HG02981 (cell line): Measurements from ENCODE around the gene GPBP1L1.
A peak's percentile ranks its signal among the peaks of the same experiment; 100 is the strongest.
"Not testable (repeated sequence)": the region's sequence is repeated elsewhere in the genome, so short reads cannot be mapped to it uniquely, and the experiment has no call there.

Source experiments
- ATAC-seq: cut with Tn5 transposase; IDR thresholded peaks from one replicate; pipeline ENCODE4 v1.9.1; 2021; ENCODE audit warnings: mild to moderate bottlenecking, moderate library complexity; ENCODE audit not compliant: unreplicated experiment

GPBP1L1 gene

DNA sequence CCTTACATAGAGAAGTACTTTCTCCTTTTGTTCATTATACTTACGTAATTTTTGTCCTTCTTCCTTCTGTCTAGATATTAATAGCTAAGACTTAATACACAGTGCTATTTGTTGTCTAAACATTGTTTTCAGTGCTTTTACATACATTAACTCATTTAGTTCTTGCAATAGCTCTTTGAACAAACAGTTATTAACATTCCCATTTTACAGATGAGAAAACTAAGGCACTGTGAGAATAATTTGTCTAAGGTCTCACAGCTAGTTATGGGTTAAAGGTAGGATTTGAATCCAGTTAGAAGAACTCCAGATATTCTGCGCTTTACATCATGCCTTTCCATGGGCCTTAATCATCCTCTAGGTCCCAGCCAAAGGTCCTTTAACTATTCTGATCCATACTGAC lies 82.1 kb downstream of the GPBP1L1 start:
- ATAC-seq = no peak

DNA sequence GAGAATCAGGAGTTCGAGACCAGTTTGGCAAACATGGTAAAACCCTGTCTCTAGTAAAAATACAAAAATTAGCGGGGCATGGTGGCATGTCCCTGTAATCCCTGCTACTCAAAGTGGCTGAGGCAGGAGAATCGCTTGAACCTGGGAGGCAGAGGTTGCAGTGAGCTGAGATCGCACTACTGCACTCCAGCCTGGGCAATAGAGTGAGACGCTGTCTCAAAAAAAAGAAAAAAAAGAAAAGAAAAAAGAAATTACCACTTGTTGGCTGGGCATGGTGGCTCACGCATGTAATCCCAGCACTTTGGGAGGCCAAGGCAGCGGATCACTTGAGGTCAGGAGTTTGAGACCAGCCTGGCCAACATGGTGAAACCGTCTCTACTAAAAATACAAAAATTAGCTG lies 89.6 kb downstream of the GPBP1L1 start:
- ATAC-seq = not testable (repeated sequence)

DNA sequence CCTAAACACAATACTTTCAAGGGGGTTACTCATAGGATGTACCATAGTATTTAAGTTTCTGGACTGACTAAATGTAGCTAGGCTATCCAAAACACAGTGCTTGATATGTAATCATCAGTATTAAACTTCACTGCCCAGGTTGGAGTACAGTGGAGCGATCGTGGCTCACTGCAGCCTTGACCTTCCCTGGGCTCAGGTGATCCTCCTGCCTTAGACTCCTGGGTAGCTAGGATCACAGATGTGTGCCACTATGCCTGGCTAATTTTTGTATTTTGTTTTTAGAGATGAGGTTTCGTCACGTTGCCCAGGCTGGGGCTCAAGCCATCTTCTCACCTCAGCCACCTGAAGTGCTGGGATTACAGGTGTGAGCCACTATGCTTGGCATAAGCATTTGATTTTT lies 91.9 kb downstream of the GPBP1L1 start:
- no peak for ATAC-seq

DNA sequence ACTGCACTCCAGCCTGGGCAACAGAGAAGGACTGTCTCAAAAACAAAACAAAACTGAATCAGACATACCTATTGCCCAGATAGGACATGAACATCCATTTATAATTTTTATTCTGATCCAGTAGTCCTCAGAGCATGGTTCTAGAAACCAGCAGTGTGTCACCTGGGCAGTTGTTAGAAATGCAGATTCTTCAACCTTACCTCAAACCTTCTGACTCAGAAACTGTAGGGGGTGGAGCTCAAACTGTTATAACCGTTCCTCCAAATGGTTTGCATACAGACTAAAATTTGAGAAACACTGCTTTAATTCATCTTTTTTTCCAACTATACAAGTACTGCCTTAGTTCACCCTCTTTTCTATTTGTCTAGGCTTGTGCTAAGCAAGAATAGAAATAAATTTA lies 96.5 kb downstream of the GPBP1L1 start:
- no peak for ATAC-seq

DNA sequence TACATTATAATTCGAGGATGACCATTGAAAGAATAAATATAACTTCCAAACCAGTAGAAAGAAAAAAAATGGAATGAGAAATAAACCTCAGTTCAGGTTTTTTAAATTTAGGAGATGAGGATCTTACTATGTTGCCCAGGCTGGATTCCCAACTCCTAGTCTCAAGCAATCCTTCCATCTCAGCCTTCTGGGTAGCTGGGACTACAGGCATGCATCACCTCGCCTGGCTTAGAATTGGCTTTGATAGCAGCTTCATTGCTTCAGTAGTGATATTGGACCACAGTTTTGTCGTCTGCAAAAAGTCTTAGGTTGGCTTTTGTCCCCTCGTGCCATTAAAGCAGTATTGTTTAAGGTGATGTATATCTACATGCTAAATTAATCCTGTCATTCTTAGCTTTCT lies 99.6 kb downstream of the GPBP1L1 start:
- no peak for ATAC-seq

DNA sequence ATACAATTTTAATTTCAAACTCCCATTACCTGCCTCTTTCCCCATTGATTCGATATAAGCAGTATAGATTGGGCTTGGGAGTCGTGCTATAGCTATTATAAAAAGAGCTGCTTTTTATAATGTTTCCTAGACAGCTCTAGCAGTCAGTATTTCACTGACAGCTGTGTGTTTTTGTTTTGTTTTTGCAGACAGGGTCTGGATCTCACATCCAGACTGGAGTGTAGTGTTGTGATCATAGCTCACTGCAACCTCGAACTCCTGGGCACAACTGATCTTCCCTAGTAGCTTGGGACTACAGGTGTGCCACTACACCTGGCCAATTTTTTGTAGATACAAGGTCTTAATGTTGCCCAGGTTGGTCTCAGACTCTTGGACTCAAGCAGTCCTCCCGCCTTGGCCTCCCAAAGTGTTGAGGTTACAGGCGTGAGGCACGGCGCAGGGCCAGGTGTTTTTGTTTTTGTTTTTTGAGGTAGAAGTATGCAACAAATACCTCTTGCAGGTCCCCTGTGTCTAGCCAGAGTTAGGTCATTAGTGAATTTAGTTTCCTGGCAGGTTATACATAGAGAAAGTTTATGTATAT lies 100.7 kb downstream of the GPBP1L1 start:
- no peak for ATAC-seq

DNA sequence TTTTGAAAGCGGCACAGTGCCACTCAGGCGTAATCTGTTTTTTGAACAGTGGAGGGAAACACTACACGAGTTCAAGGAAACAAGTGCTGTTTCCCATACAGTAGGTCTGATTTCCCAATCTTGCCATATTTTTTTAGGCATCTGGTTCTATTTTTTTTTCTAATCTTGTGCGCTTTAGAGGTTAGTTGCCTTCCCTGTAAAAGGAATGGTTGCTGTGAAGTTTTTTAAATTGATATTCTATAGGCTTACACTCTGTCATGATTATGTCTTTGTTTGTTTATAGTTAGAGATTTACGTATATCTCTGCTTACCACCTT lies 101.3 kb downstream of the GPBP1L1 start:
- ATAC-seq = no peak

DNA sequence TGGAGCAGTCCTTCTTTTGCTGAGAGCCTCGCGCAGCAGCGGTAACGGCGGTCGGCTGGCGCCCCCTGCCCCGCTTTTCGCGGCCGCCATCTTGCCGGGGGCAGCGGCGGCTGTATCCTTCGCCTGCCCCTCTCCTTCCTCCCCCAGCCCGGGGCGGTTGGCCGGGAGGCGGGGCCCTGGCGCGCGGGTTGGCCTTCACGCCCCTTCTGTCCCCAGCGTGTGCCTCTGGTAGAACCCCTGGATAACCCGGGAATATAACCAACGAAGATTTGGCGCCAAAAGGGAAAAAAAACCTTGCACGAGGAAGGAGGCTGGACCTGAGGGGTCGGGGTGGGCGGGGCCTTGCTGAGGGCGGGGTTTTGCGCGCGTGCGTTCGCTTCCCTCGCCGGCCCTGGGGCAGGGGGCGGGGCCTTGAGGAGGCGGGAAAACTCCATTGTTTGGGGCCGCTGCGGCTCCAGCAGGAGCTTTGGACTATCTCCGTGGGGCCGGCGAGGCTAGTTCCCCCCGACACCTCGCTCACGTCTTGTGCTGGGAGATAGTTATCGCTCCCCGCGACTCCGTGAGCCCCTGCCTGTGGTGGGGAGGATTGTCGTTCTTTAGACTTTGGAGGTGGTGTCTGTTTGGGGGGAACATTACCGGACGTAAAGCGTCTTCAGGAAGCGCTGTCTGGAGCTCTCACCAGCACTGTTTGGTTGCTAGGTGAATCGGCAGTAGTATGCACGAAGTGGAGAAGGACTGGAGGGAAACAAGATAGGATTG lies 101.8 kb downstream of the GPBP1L1 start:
- ATAC-seq = peak; percentile 22

DNA sequence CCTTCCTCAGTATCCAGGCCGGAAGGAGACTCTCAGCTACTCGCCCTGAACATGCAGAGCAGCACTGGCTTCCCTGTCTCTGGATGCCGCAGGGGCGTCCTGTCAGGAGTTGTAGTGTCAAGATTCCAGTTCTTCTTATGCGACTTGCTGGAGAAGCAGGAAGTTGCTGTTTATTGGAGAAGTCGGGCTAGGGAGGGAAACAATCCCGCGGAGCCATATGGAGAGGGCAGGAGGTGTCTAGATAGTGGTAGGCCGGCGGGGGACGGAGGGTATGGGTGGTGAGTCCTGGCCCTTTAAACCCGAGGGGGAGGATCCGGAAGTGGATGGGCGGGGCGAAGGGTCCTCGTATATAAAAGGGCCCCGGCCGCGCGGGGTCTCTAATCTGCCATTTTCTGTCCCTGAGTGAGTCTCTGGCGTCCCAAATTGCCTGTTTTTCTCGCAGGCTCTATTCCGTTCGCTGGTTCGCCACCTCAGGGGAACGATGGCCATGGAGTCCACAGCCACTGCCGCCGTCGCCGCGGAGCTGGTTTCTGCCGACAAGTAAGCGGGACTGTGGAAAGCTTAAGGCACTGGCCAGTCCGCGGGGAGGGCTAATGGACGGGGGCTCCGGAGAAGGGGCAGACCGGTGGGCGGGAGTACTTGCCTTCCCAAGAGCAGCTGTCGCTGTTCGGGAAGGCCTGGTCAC lies 102.5 kb downstream of the GPBP1L1 start, which contains the start of gene NASP:
Gene NASP, plus strand, starts transcription at position 376 of the 685 bp plus-strand sequence. Its CDS starts 106 bp downstream, at position 482.
- peak; percentile 43 for ATAC-seq

DNA sequence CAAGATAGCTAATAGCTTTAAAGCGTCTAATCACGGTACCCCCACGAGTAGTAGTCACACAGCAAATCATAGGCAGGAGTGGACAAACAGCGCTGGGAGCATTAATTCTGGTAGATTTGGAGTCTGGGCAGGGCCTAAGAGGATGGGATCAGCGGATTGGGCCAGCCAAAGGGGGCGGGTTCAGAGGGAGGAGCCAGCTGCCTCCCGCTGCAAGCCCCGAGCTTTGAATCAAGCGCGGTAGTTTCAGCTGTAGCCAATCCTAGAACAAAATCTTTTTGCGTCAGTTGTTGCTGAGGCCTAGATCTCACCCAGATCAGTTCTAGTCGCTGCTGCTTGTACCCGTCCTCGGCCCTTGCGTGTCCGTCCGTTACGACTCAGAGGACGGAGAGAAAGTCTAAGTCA lies 103.1 kb downstream of the GPBP1L1 start:
- peak; percentile 67 for ATAC-seq
